B cell (primary cell): ENCODE data around the gene ASTN2. TPM values are rescaled to one million over a fixed set of nuclear protein-coding genes. Genes with fewer than 3 reads are reported as not detected.

Source experiments
- ATAC-seq: fragments of 200-7000 bp; cut with Tn5 transposase; one replicate; pipeline ENCODE4 v1.10.0; 2021; ENCODE audit warnings: low read depth, mild to moderate bottlenecking, moderate number of reproducible peaks, moderate library complexity
- CTCF ChIA-PET: fragments of 350-600 bp; sonication (Branson Sonifier 250); formaldehyde crosslinking; loops from one replicate; lab custom pipeline; 2021; ENCODE audit warnings: antibody characterized with exemption, inconsistent platforms; lab: Charles Lee
- POLR2A ChIA-PET: fragments of 350-600 bp; sonication (Branson Sonifier 250); formaldehyde crosslinking; loops from one replicate; lab custom pipeline; 2021; ENCODE audit warnings: antibody characterized with exemption; lab: Charles Lee
- DNase-seq: peaks from one replicate; pipeline ENCODE4 v3.0.0; 2013
- H2AFZ ChIP-seq: 2 replicates; pipeline ENCODE4 v1.6.1; 2012; ENCODE audit warnings: mild to moderate bottlenecking, low read depth, low read length; ENCODE audit not compliant: insufficient read depth, poor library complexity, severe bottlenecking
- H3K27ac ChIP-seq, 2 donors: 1 replicate in 1 of 2; 2 replicates in 1 of 2; pipeline ENCODE4 v1.5.1; 2012 to 2013; ENCODE audit warnings: low read length in 2 of 2, mild to moderate bottlenecking in 2 of 2, moderate library complexity in 1 of 2
- H3K27me3 ChIP-seq, 4 experiments: fragments of 200-600 bp in 1 of 4; sonication (generic) in 1 of 4; replicated peaks in 1 of 4; 1 replicate in 2 of 4; 2 replicates in 2 of 4; pipeline versions ENCODE4 v1.6.1 to v1.7.0; 2013 to 2016; ENCODE audit warnings: low read length in 3 of 4, mild to moderate bottlenecking in 2 of 4, mixed read lengths in 1 of 4, moderate library complexity in 1 of 4; ENCODE audit not compliant: insufficient read depth in 4 of 4, control insufficient read depth in 3 of 4; ENCODE audit errors: control extremely low read depth in 1 of 4
- H3K36me3 ChIP-seq, 2 experiments: replicated peaks in 1 of 2; 1 replicate in 1 of 2; 2 replicates in 1 of 2; pipeline versions ENCODE4 v1.6.1 to v1.7.1; 2013; ENCODE audit warnings: low read length in 1 of 2; ENCODE audit not compliant: insufficient read depth in 2 of 2, control insufficient read depth in 1 of 2; ENCODE audit errors: control extremely low read depth in 1 of 2, extremely low read depth in 1 of 2
- H3K4me1 ChIP-seq, 2 donors: fragments of 200-600 bp in 1 of 2; sonication (generic) in 1 of 2; 1 replicate in 1 of 2; 2 replicates in 1 of 2; pipeline versions ENCODE4 v1.5.1 to v1.6.1; 2013 to 2017; ENCODE audit warnings: low read length in 2 of 2; ENCODE audit not compliant: control insufficient read depth in 2 of 2, insufficient read depth in 2 of 2
- H3K4me2 ChIP-seq: replicated peaks from 2 replicates; pipeline ENCODE3; 2012; ENCODE audit warnings: mild to moderate bottlenecking, low read depth, low read length; ENCODE audit not compliant: poor library complexity, severe bottlenecking
- H3K4me3 ChIP-seq, 5 experiments: fragments of 200-600 bp in 1 of 5; sonication (generic) in 1 of 5; 1 replicate in 3 of 5; 2 replicates in 2 of 5; pipeline versions ENCODE4 v1.5.1 to v1.7.0; 2011 to 2016; ENCODE audit warnings: low read length in 4 of 5, mild to moderate bottlenecking in 4 of 5, low read depth in 2 of 5, control low read depth in 1 of 5, moderate library complexity in 1 of 5; ENCODE audit not compliant: insufficient read depth in 1 of 5; ENCODE audit errors: control extremely low read depth in 1 of 5, extremely low read depth in 1 of 5
- H3K79me2 ChIP-seq: fragments of 200-600 bp; sonication (generic); one replicate; pipeline ENCODE4 v1.6.0; 2016; ENCODE audit warnings: low read length; ENCODE audit not compliant: control insufficient read depth, insufficient read depth
- H3K9ac ChIP-seq: fragments of 200-600 bp; sonication (generic); 2 replicates; pipeline ENCODE4 v1.6.1; 2017; ENCODE audit warnings: mild to moderate bottlenecking, low read length, moderate library complexity
- H3K9me3 ChIP-seq, 3 donors: one replicate each; pipeline versions ENCODE4 v1.6.1 to v1.7.1; 2013; ENCODE audit warnings: low read length in 2 of 3; ENCODE audit not compliant: control insufficient read depth in 2 of 3, insufficient read depth in 1 of 3; ENCODE audit errors: control extremely low read depth in 1 of 3
- H4K20me1 ChIP-seq: 2 replicates; pipeline ENCODE4 v1.6.0; 2012; ENCODE audit warnings: mild to moderate bottlenecking, low read length; ENCODE audit not compliant: insufficient read depth, control insufficient read depth, poor library complexity, severe bottlenecking
- H3K27ac Mint-ChIP-seq: one replicate; pipeline ENCODE4 v1.8.0; 2021; ENCODE audit warnings: mixed read lengths
- H3K27me3 Mint-ChIP-seq: one replicate; pipeline ENCODE4 v1.8.0; 2021; ENCODE audit warnings: mixed read lengths
- H3K4me1 Mint-ChIP-seq: one replicate; pipeline ENCODE4 v1.8.0; 2021; ENCODE audit warnings: mixed read lengths
- H3K4me3 Mint-ChIP-seq: one replicate; pipeline ENCODE4 v1.8.0; 2021; ENCODE audit warnings: mixed read lengths
- H3K9me3 Mint-ChIP-seq: one replicate; pipeline ENCODE4 v1.8.0; 2022; ENCODE audit warnings: mixed read lengths; ENCODE audit not compliant: insufficient read depth
- EZH2 ChIP-seq: IDR thresholded peaks from 2 replicates; pipeline ENCODE4 v1.6.1; 2012; ENCODE audit warnings: borderline replicate concordance, low read depth, mild to moderate bottlenecking, moderate library complexity, low read length; ENCODE audit not compliant: insufficient read depth, poor library complexity, severe bottlenecking
- WGBS: methylation state at CpG from one replicate; pipeline ENCODE4 v1.1.5; 2013; ENCODE audit warnings: missing lambda C conversion rate; ENCODE audit not compliant: insufficient coverage; 5-methylcytosine and 5-hydroxymethylcytosine counted together
- intact Hi-C: fragments of 100-400 bp; cut with micrococcal nuclease; formaldehyde crosslinking; loops from one replicate; pipeline ENCODE4 v1.10.0; 2022
- polyA plus RNA-seq: library from polyadenylated mRNA; depleted of rRNA; stranded (reverse); fragments of >200 nt; gene quantifications from 2 replicates; pipeline ENCODE4 v1.2.3, GENCODE V29; 2012
- total RNA-seq, 2 donors: library from RNA; stranded (reverse); fragments of 120-200 nt in 1 of 2; gene quantifications; 1 replicate in 1 of 2; 2 replicates in 1 of 2; pipeline versions ENCODE4 v1.2.3 to v1.2.4, GENCODE V29; 2013 to 2022
- TF ChIP-seq, protein P1 (sequence below): fragments of 200-600 bp; IDR thresholded peaks from one replicate; pipeline ENCODE4 v1.8.0; 2022; ENCODE audit warnings: antibody characterized with exemption, mild to moderate bottlenecking

Gene ASTN2
- total and polyA plus RNA-seq, 2 donors (not counting 1 experiment from before 2014, with no cell fraction given), result 1.2 to 3.6 TPM

- H3K9me3 Mint-ChIP-seq, result no peaks in the 10 kb centered on the region
- ChIA-PET POLR2A (no interaction called here), CTCF (no interaction called here)
- Histone ChIP-seq H3K4me2 (no peak overlapping the region), H3K36me3 (no peaks in the 10 kb centered on the region), H3K27ac (no peak overlapping the region), H3K9me3 (no peaks in the 10 kb centered on the region), H2AFZ (no peak overlapping the region), H3K27me3 (no peaks in the 10 kb centered on the region), H4K20me1 (no peaks in the 10 kb centered on the region), H3K9ac (no peak overlapping the region), H3K4me1 (no peaks in the 10 kb centered on the region), H3K4me3 (no peak overlapping the region), H3K79me2 (no peaks in the 10 kb centered on the region)
- H3K4me1 Mint-ChIP-seq, result peaks cover 11% of the 10 kb centered on the region
- DNase-seq (no peak), ATAC-seq (no peak)
- no peak overlapping the region for H3K27ac Mint-ChIP-seq
- H3K27me3 Mint-ChIP-seq, result no peaks in the 10 kb centered on the region
- intact Hi-C loops, result no loop called here
- no peak for TF ChIP-seq EZH2
- TF ChIP-seq, protein P1, sequence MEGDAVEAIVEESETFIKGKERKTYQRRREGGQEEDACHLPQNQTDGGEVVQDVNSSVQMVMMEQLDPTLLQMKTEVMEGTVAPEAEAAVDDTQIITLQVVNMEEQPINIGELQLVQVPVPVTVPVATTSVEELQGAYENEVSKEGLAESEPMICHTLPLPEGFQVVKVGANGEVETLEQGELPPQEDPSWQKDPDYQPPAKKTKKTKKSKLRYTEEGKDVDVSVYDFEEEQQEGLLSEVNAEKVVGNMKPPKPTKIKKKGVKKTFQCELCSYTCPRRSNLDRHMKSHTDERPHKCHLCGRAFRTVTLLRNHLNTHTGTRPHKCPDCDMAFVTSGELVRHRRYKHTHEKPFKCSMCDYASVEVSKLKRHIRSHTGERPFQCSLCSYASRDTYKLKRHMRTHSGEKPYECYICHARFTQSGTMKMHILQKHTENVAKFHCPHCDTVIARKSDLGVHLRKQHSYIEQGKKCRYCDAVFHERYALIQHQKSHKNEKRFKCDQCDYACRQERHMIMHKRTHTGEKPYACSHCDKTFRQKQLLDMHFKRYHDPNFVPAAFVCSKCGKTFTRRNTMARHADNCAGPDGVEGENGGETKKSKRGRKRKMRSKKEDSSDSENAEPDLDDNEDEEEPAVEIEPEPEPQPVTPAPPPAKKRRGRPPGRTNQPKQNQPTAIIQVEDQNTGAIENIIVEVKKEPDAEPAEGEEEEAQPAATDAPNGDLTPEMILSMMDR, result no peak
- H3K4me3 Mint-ChIP-seq, result no peak overlapping the region
These were observed 617.6 kb downstream of the ASTN2 start for GRCh38 chr9:116797276-116797675.

DNA sequence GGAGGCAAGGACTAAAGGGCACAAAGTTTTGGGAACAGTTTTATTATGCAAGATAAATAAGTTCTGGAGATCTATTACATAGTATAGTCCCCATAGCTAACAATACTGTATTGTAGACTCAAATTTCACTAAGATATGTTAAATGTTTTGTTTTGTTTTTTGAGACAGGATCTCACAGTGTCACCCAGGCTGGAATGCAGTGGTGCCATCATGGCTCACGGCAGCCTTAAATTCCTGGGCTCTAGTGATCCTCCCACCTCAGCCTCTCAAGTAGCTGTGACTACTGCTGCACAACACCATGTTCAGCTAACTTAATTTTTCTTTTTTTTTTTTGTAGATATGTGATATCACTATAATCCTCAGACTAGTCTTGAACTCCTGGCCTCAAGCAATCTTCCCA, 618.2 kb downstream of the ASTN2 start:
- TF ChIP-seq, protein P1, result no peak
- TF ChIP-seq EZH2, result no peak
- H3K36me3 ChIP-seq, result no peaks in the 10 kb centered on the region
- no peaks in the 10 kb centered on the region for H4K20me1 ChIP-seq
- CTCF ChIA-PET, result no interaction called here
- POLR2A ChIA-PET, result no interaction called here
- no peak overlapping the region for H3K4me3 Mint-ChIP-seq
- intact Hi-C loops, result no loop called here
- H2AFZ ChIP-seq, result no peak overlapping the region
- peaks cover 10% of the 10 kb centered on the region for H3K4me1 Mint-ChIP-seq
- no peak overlapping the region for H3K27ac Mint-ChIP-seq
- no peaks in the 10 kb centered on the region for H3K9me3 Mint-ChIP-seq
- H3K27ac ChIP-seq, result no peak overlapping the region
- no CpG with 5 or more reads among the region's 1 CpG for WGBS
- no peak overlapping the region for H3K4me2 ChIP-seq
- H3K9ac ChIP-seq, result no peak overlapping the region
- H3K4me1 ChIP-seq, result no peaks in the 10 kb centered on the region
- no peaks in the 10 kb centered on the region for H3K9me3 ChIP-seq
- DNase-seq (no peak), ATAC-seq (no peak)
- no peaks in the 10 kb centered on the region for H3K79me2 ChIP-seq
- H3K27me3 ChIP-seq, result no peaks in the 10 kb centered on the region
- H3K4me3 ChIP-seq, result no peak overlapping the region
- no peaks in the 10 kb centered on the region for H3K27me3 Mint-ChIP-seq
